ENCODE measurements around the gene TTC32. TPM values are rescaled to one million over a fixed set of nuclear protein-coding genes. Genes with fewer than 3 reads are reported as not detected.

The TTC32 gene
- total and polyA plus RNA-seq, 2 experiments from 2014 or later, result 4.6 to 17.0 TPM

DNA sequence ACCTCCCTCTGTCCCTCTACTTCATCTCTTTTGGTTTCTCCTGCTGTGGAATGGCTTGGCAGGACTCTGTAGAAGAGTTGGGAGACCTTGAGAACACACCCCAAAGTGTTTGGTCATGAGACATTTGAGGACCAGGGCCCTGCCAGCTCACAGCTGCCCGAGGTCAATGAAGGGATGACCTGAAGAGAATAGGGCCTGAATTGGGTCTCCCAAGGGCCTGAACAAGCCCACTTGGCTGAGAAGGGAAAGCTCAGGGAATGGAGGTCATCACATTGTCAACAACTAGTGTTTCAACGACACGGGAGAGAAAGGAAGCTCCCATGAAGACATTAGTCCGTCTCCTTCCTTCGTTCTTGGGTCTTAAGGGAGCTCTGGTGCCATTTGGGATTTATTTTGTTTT lies 52.8 kb downstream of the TTC32 start:
- Histone ChIP-seq H3K36me3 (ENCODE audit: insufficient read depth) (no peaks in the 10 kb centered on the region), H3K4me3 (no peak overlapping the region), H3K27me3 (ENCODE audit: insufficient read depth) (no peaks in the 10 kb centered on the region), H3K9me2 (ENCODE audit: insufficient read depth) (peaks cover 20% of the 10 kb centered on the region; the same call in 1 of the 2 replicates), H2AFZ (no peak overlapping the region), H4K20me1 (replicated peaks; ENCODE audit: insufficient read depth) (no peaks in the 10 kb centered on the region), H3F3A (replicated peaks; ENCODE audit: low read depth) (no peaks in the 10 kb centered on the region), H3K79me2 (replicated peaks; ENCODE audit: insufficient read depth) (no peaks in the 10 kb centered on the region), H3K4me2 (no peak overlapping the region), H3K4me1 (ENCODE audit: insufficient read depth) (no peaks in the 10 kb centered on the region), H3K27ac (ENCODE audit: low read depth) (no peak overlapping the region)
- Mint-ChIP-seq H3K36me3 (ENCODE audit: low read depth) (no peaks in the 10 kb centered on the region), H3K27me3 (ENCODE audit: insufficient read depth, low read depth, poor library complexity) (peaks cover 2% of the 10 kb centered on the region), H3K4me1 (no peaks in the 10 kb centered on the region), H3K4me3 (no peak overlapping the region), H3K27ac (no peak overlapping the region), H3K9me3 (peaks cover 7% of the 10 kb centered on the region; the same call in 1 of the 3 replicates)
- ATAC-seq (no peak), DNase-seq (ENCODE audit: low spot score) (no peak)
- TF ChIP-seq EZH2 (IDR thresholded peaks at IDR 0.05; ENCODE audit: low read depth, unreplicated experiment) (no peak), ZNF331 (CRISPR knock-in tag; IDR thresholded peaks at IDR 0.05; ENCODE audit: low read depth) (no peak), STAT1 (IDR thresholded peaks at IDR 0.05; ENCODE audit: unreplicated experiment) (no peak), ZNF114 (CRISPR knock-in tag; IDR thresholded peaks at IDR 0.05) (no peak)
- TF ChIP-seq, protein P1, sequence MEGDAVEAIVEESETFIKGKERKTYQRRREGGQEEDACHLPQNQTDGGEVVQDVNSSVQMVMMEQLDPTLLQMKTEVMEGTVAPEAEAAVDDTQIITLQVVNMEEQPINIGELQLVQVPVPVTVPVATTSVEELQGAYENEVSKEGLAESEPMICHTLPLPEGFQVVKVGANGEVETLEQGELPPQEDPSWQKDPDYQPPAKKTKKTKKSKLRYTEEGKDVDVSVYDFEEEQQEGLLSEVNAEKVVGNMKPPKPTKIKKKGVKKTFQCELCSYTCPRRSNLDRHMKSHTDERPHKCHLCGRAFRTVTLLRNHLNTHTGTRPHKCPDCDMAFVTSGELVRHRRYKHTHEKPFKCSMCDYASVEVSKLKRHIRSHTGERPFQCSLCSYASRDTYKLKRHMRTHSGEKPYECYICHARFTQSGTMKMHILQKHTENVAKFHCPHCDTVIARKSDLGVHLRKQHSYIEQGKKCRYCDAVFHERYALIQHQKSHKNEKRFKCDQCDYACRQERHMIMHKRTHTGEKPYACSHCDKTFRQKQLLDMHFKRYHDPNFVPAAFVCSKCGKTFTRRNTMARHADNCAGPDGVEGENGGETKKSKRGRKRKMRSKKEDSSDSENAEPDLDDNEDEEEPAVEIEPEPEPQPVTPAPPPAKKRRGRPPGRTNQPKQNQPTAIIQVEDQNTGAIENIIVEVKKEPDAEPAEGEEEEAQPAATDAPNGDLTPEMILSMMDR (conservative IDR thresholded peaks at IDR 0.05; ENCODE audit: low read depth in 2 of 2), result no peak
- TF ChIP-seq, protein P2, sequence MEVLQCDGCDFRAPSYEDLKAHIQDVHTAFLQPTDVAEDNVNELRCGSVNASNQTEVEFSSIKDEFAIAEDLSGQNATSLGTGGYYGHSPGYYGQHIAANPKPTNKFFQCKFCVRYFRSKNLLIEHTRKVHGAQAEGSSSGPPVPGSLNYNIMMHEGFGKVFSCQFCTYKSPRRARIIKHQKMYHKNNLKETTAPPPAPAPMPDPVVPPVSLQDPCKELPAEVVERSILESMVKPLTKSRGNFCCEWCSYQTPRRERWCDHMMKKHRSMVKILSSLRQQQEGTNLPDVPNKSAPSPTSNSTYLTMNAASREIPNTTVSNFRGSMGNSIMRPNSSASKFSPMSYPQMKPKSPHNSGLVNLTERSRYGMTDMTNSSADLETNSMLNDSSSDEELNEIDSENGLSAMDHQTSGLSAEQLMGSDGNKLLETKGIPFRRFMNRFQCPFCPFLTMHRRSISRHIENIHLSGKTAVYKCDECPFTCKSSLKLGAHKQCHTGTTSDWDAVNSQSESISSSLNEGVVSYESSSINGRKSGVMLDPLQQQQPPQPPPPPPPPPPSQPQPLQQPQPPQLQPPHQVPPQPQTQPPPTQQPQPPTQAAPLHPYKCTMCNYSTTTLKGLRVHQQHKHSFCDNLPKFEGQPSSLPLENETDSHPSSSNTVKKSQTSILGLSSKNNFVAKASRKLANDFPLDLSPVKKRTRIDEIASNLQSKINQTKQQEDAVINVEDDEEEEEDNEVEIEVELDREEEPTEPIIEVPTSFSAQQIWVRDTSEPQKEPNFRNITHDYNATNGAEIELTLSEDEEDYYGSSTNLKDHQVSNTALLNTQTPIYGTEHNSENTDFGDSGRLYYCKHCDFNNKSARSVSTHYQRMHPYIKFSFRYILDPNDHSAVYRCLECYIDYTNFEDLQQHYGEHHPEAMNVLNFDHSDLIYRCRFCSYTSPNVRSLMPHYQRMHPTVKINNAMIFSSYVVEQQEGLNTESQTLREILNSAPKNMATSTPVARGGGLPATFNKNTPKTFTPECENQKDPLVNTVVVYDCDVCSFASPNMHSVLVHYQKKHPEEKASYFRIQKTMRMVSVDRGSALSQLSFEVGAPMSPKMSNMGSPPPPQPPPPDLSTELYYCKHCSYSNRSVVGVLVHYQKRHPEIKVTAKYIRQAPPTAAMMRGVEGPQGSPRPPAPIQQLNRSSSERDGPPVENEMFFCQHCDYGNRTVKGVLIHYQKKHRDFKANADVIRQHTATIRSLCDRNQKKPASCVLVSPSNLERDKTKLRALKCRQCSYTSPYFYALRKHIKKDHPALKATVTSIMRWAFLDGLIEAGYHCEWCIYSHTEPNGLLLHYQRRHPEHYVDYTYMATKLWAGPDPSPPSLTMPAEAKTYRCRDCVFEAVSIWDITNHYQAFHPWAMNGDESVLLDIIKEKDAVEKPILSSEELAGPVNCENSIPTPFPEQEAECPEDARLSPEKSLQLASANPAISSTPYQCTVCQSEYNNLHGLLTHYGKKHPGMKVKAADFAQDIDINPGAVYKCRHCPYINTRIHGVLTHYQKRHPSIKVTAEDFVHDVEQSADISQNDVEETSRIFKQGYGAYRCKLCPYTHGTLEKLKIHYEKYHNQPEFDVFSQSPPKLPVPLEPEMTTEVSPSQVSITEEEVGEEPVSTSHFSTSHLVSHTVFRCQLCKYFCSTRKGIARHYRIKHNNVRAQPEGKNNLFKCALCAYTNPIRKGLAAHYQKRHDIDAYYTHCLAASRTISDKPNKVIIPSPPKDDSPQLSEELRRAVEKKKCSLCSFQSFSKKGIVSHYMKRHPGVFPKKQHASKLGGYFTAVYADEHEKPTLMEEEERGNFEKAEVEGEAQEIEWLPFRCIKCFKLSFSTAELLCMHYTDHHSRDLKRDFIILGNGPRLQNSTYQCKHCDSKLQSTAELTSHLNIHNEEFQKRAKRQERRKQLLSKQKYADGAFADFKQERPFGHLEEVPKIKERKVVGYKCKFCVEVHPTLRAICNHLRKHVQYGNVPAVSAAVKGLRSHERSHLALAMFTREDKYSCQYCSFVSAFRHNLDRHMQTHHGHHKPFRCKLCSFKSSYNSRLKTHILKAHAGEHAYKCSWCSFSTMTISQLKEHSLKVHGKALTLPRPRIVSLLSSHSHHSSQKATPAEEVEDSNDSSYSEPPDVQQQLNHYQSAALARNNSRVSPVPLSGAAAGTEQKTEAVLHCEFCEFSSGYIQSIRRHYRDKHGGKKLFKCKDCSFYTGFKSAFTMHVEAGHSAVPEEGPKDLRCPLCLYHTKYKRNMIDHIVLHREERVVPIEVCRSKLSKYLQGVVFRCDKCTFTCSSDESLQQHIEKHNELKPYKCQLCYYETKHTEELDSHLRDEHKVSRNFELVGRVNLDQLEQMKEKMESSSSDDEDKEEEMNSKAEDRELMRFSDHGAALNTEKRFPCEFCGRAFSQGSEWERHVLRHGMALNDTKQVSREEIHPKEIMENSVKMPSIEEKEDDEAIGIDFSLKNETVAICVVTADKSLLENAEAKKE (CRISPR knock-in tag; IDR thresholded peaks at IDR 0.05), result no peak
